Esophagus (tissue), 2 donors: ENCODE results near the gene SSR1. TPM values are rescaled to one million over a fixed set of nuclear protein-coding genes. Genes with fewer than 3 reads are reported as not detected.
A peak's percentile ranks its signal among the peaks of the same experiment; 100 is the strongest.

Source experiments
- H3K27ac ChIP-seq, 2 donors: one replicate each; pipeline ENCODE4 v1.5.1; 2013; ENCODE audit warnings: low read depth in 2 of 2, mild to moderate bottlenecking in 2 of 2, inconsistent platforms in 1 of 2, low read length in 1 of 2, moderate library complexity in 1 of 2
- H3K27me3 ChIP-seq, 2 donors: one replicate each; pipeline ENCODE4 v1.6.1; 2013; ENCODE audit warnings: low read length in 2 of 2, control low read depth in 1 of 2, mild to moderate bottlenecking in 1 of 2; ENCODE audit not compliant: insufficient read depth in 2 of 2, control insufficient read depth in 1 of 2
- H3K36me3 ChIP-seq, 2 donors: one replicate each; pipeline ENCODE4 v1.6.1; 2013; ENCODE audit warnings: low read length in 1 of 2; ENCODE audit not compliant: control insufficient read depth in 2 of 2, insufficient read depth in 2 of 2
- H3K4me1 ChIP-seq, 2 donors: one replicate each; pipeline ENCODE4 v1.6.1; 2013; ENCODE audit warnings: low read length in 1 of 2; ENCODE audit not compliant: control insufficient read depth in 2 of 2, insufficient read depth in 2 of 2
- H3K4me3 ChIP-seq, 2 donors: one replicate each; pipeline ENCODE4 v1.5.1; 2013; ENCODE audit warnings: low read length in 2 of 2, mild to moderate bottlenecking in 2 of 2, low read depth in 1 of 2, moderate library complexity in 1 of 2
- H3K9me3 ChIP-seq, 2 donors: one replicate each; pipeline ENCODE4 v1.6.1; 2013; ENCODE audit warnings: mild to moderate bottlenecking in 2 of 2, low read depth in 1 of 2, low read length in 1 of 2, moderate library complexity in 1 of 2; ENCODE audit not compliant: control insufficient read depth in 2 of 2, insufficient read depth in 1 of 2
- WGBS, 2 donors: extraction: QIAGEN DNeasy Blood & Tissue Kit; methylation state at CpG; one replicate each; pipeline ENCODE4 v1.1.7; 2013; 5-methylcytosine and 5-hydroxymethylcytosine counted together
- polyA plus RNA-seq, 2 donors: library from polyadenylated mRNA; stranded (reverse); fragments of 200-250 nt; gene quantifications; one replicate each; pipeline ENCODE4 v1.2.3, GENCODE V29; 2013
- donor health status: healthy with polysubstance abuse.
- donor health status: Bipolar disorder and iron deficiency.

Gene SSR1
- polyA plus RNA-seq, 2 donors = 14.4 to 47.4 TPM

DNA sequence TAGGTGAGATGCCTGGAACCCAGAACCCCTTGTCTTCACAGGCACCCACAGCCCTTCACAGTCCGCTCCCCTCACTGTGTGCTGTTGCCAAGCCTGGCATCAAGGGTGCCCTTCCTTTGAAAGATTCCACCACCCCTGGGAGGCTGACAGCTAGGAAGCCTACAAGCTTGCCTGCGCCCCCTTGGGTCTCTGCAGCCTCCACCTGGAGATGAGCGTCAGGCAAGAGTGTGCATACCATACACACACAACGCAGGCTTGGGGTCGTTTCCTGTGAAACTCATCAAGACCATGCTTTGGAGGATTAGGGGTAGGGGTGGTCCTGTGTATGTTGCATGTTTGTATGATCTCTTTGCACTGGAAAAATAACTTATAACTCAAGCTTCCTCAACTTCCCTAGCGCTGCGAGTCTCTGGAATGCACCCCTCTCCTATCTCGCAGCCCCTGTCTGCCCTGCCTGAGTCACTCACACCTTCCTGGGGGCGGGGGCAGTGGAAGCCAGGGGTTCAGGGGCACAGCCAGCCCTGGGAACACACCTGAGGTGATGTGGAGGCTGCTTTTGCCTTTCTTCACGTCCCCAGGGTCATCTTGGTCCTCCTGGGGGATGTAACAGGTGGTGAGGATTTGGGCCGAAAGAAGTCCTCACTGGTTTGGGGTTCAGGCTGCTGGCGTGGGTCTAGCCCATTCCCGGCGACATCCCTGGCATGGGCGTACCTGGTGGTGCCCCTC lies 67.2 kb downstream of the SSR1 start:
- 91 to 95% methylated on average over 15 of the region's 15 CpGs for WGBS, 2 donors
- no peaks in the 10 kb centered on the region for H3K27me3 ChIP-seq
- H3K4me1 ChIP-seq = peaks cover 0 to 2% of the 10 kb centered on the region in 2 donors
- peaks cover 6 to 56% of the 10 kb centered on the region in 2 donors for H3K36me3 ChIP-seq
- H3K9me3 ChIP-seq = peaks cover 0 to 2% of the 10 kb centered on the region in 2 donors
- no peak overlapping the region for H3K27ac ChIP-seq
- H3K4me3 ChIP-seq = no peak overlapping the region

DNA sequence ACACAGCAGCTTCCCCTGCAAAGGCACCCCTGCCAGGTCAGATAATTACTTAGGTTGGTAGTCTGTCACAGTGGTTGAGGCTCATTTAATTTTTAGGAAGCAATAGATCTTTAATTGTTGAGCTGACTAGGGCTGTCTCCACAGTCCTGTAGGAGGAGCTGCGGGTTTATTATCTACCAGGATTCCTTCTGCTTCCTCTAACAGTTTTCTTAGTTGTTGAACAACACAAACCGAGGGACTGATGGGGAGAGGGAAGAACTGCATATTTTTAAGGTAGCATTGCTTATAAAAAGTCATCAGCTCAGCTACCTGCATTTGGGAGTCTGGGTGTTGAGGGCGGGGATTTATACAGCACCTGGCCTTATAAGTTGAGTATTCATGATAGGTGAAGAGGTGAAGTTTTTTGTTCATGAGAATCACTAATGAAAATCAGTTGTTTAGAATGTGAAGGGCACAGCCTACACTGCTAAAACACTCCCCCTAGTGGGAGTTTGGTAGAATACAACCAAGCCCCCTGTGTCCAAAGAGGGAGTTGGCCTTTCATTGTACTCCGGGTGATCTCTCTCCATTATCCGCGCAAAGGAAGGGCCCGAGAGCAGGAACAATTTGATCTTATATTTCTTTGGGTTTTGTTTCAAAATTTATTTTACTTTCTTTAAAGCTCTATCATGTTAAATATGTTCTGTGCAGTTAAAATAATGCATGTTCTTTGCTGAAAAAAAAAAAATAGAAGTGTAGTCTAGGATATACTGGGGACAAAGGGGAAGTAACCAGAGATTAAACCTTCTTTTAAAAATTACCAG lies 69.6 kb downstream of the SSR1 start:
- Histone ChIP-seq H3K27me3 (no peaks in the 10 kb centered on the region), H3K4me1 (peaks cover 0 to 6% of the 10 kb centered on the region in 2 donors), H3K9me3 (peaks cover 0 to 1% of the 10 kb centered on the region in 2 donors), H3K27ac (peak overlapping the region; percentile 62 to 71), H3K36me3 (peaks cover under 1 to 46% of the 10 kb centered on the region in 2 donors), H3K4me3 (no peak overlapping the region)
- WGBS, 2 donors = 9 to 11% methylated on average over 7 of the region's 7 CpGs

DNA sequence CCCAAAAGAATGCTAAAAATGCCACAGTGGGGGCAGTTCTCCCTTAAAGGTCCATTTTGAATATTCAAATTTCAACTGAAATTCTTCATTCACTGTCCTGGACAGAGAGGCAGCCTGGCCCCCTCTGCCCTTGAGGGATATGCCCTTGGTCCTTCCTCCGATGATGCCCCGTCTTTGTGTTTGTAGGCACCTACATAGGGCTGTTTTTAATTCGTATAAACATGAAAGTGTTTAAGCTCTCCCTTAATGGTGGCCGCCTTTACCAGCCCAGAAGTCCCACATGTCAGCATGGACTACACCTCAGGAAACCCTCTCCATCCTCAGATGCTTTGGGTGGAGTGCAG lies 70.2 kb downstream of the SSR1 start:
- peaks cover 0 to 41% of the 10 kb centered on the region in 2 donors for H3K36me3 ChIP-seq
- H3K27ac ChIP-seq = peak overlapping the region; percentile 62 to 71
- H3K9me3 ChIP-seq = no peaks in the 10 kb centered on the region
- peaks cover 0 to 6% of the 10 kb centered on the region in 2 donors for H3K4me1 ChIP-seq
- H3K4me3 ChIP-seq = no peak overlapping the region
- no peaks in the 10 kb centered on the region for H3K27me3 ChIP-seq
- 66 to 79% methylated on average over 4 of the region's 4 CpGs for WGBS, 2 donors

DNA sequence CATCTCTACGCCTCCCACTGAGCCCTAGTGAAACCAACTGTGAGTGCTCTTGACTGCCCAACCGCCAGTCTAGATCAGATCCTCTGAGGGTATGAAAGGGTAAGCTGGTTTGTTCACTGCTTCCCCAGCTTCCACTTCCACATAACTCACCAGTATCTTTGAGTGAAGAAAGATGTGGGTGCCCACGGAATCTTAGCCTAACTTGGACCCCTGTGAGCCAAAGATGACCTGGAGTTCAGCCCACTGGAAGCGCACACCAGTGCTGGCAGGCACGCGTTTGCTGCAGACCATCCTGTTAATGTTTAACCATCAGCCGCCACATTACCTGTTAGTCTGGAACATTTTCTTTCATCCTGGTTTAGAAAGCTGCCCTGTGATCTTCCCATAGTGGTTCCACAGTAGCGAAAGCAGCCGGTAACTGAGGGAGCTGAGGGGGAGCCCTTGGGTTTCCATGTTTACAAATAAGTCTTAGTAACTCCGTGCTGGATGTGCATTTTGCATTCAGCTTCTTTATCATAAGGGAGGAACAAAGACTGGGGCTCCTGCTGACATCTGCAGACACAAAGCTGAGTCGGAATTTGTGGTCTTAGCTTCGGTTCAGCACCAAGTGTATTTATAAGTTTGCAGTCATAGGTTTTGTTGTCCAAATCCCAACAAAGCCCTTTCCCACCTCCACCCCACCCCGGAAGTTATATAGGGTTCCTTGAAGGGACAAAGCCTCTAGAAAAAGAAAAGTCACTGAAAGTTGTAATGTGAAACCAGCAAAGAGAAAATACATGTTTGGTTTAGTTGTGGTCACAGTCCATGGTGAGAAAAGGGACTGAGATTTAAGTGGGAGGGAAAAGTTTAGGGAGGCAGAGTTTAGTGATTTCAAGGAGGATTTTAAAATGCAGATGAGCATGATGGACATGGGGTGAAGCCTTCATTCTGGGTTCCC lies 71.0 kb downstream of the SSR1 start:
- peak overlapping the region; percentile 70 to 71 for H3K27ac ChIP-seq
- no peak overlapping the region for H3K4me3 ChIP-seq
- 49 to 74% methylated on average over 13 of the region's 13 CpGs for WGBS, 2 donors
- no peaks in the 10 kb centered on the region for H3K9me3 ChIP-seq
- peaks cover 0 to 33% of the 10 kb centered on the region in 2 donors for H3K36me3 ChIP-seq
- H3K4me1 ChIP-seq = peaks cover 0 to 6% of the 10 kb centered on the region in 2 donors
- H3K27me3 ChIP-seq = no peaks in the 10 kb centered on the region

DNA sequence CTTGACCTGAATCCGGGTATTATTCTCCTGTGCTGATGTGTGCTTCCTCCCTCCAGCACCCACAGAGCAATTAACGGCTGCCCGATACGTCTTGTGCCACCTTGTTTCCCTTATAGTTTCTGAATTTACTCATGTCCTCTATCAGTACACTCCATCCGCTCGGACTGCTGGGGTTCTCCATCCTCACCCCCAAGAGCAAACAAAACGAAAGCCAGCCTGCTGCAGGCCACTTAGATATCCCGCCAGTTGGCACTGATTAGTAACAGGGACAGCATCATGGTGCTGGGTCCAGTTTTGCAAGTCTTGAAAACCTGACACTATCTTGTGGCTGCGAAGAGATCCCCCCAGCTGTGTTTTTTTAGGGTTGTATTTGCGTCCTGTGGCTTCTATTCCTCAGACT lies 71.8 kb downstream of the SSR1 start:
- WGBS, 2 donors = 60 to 88% methylated on average over 10 of the region's 10 CpGs
- Histone ChIP-seq H3K27me3 (no peaks in the 10 kb centered on the region), H3K4me1 (peaks cover 0 to 6% of the 10 kb centered on the region in 2 donors), H3K36me3 (peaks cover 0 to 25% of the 10 kb centered on the region in 2 donors), H3K4me3 (no peak overlapping the region), H3K27ac (peak overlapping the region; percentile 10 to 70), H3K9me3 (no peaks in the 10 kb centered on the region)

DNA sequence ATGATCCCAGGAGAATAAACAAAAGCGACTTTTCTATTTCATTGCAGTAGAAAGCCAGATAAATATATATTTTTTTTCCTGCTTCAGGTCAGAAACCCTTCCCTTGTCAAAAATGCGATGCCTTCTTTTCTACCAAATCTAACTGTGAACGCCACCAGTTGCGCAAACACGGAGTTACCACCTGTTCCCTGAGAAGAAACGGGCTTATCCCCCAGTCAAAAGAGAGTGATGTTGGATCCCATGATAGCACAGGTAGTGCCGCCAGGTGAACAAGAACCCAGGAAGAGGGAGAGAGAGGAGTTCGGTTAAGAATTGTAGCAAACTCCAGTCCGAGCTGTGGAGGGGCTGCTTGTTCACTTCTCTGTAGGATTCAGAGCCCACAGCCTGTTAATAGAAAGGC lies 72.6 kb downstream of the SSR1 start:
- 82 to 93% methylated on average over 9 of the region's 9 CpGs for WGBS, 2 donors
- Histone ChIP-seq H3K4me1 (peaks cover 0 to 8% of the 10 kb centered on the region in 2 donors), H3K4me3 (no peak overlapping the region), H3K36me3 (peaks cover 0 to 18% of the 10 kb centered on the region in 2 donors), H3K9me3 (no peaks in the 10 kb centered on the region), H3K27me3 (no peaks in the 10 kb centered on the region), H3K27ac (peak overlapping the region in 1 of 2 donors; percentile 17)

DNA sequence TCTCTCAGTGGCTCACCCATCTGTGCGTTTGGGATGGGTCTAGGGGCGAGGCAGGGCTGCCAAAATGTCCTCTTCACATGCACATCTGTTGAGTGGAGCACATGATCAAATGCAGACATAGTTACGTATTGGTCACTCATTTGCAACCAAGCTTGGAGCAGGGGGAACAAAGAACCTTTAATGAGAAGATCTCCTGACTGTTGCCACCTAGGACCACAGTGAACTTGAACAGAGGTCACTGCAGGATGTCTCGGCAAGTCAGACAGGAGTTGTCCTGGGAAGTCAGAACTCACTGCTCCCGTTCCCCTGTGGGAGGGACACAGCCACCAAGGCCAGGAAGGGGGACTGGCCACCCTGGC lies 73.4 kb downstream of the SSR1 start:
- peaks cover 0 to 9% of the 10 kb centered on the region in 2 donors for H3K4me1 ChIP-seq
- no peaks in the 10 kb centered on the region for H3K9me3 ChIP-seq
- 74 to 79% methylated on average over 5 of the region's 5 CpGs for whole genome bisulfite sequencing, 2 donors
- H3K27ac ChIP-seq = peak overlapping the region in 1 of 2 donors; percentile 50
- no peaks in the 10 kb centered on the region for H3K27me3 ChIP-seq
- H3K36me3 ChIP-seq = peaks cover 0 to 15% of the 10 kb centered on the region in 2 donors
- no peak overlapping the region for H3K4me3 ChIP-seq

DNA sequence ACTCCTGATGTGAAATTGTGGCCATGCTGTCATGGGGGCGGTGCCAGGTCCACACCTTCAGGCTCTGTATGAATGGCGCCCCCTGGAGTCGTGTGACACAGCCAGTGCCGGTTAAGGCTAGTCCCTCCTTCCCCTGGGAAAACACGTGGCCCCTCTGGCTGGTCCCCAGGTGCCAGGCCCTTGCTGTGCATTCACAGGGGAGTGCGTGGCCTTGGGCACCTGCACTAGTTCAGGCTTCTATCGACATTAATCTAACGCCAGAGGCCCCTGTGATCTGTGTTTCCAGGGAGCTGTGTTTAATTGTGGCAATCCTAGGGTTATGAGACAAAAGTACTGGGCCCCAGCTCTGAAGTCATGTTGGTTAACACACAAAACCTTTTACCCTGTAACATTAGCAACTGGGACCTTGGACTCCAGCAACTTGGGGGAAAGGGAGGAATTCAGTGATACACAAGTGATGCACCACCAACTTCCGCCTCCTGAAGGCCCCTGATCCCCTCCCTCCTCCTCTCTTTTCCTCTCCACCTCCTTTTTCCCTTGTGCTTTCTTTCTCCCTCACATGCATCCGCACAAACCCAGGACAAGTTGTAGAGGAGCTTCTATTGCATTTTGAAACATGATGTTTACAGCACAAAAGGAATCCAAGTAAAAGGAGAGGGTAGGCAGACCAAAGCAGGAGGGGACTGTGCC lies 74.0 kb downstream of the SSR1 start:
- H3K36me3 ChIP-seq = peaks cover 0 to 17% of the 10 kb centered on the region in 2 donors
- peak overlapping the region; percentile 43 to 50 for H3K27ac ChIP-seq
- no peaks in the 10 kb centered on the region for H3K9me3 ChIP-seq
- H3K27me3 ChIP-seq = no peaks in the 10 kb centered on the region
- H3K4me3 ChIP-seq = no peak overlapping the region
- H3K4me1 ChIP-seq = peaks cover 0 to 9% of the 10 kb centered on the region in 2 donors
- 30 to 35% methylated on average over 10 of the region's 10 CpGs for WGBS, 2 donors

DNA sequence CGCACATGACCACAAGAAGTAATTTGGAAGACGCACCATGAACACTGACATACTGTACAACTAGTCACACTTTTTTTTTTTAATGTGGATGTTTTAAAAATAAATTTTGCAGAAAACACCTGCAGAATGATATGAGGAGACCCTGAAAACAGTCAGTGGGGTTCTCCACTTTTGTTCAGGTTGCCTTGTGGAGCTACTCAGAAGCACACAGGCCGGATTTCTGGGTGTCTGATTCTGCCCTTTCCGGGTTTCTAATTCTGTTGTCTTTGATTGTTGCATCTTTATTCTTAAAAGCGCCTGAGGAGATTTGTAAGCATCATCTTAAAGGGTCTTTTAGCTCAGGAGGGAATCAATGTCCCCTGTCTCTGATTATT lies 74.5 kb downstream of the SSR1 start:
- Histone ChIP-seq H3K27ac (peak overlapping the region; percentile 8 to 40), H3K4me3 (no peak overlapping the region), H3K36me3 (peaks cover 0 to 23% of the 10 kb centered on the region in 2 donors), H3K27me3 (no peaks in the 10 kb centered on the region), H3K9me3 (no peaks in the 10 kb centered on the region), H3K4me1 (peaks cover 0 to 9% of the 10 kb centered on the region in 2 donors)
- WGBS, 2 donors = 83 to 87% methylated on average over 5 of the region's 5 CpGs
